OCI-LY3 (cell line): Measurements from ENCODE around the gene BCAP31.
"Not testable (repeated sequence)": the region's sequence is repeated elsewhere in the genome, so short reads cannot be mapped to it uniquely, and the experiment has no call there.

Experiments
- H2AFZ ChIP-seq: fragments of 200-600, 300-600 bp; shearing (Covaris generic); 2 replicates; pipeline ENCODE4 v1.6.0; 2014; ENCODE audit warnings: antibody characterized with exemption, low read depth, low read length
- H3K27ac ChIP-seq: fragments of 200-600, 300-600 bp; sonication (generic); 2 replicates; pipeline ENCODE4 v1.5.1; 2014; ENCODE audit warnings: mild to moderate bottlenecking, low read length, moderate library complexity, mixed read lengths
- H3K27me3 ChIP-seq: fragments of 200-600, 300-600 bp; sonication (generic); 2 replicates; pipeline ENCODE4 v1.6.1; 2014; ENCODE audit warnings: low read depth, low read length, mixed read lengths
- H3K36me3 ChIP-seq: fragments of 200-600, 300-600 bp; sonication (generic); replicated peaks from 2 replicates; pipeline ENCODE3; 2014; ENCODE audit warnings: low read depth, low read length, mixed read lengths
- H3K4me1 ChIP-seq: fragments of 300-600, 200-600 bp; sonication (generic); 2 replicates; pipeline ENCODE4 v1.6.1; 2014; ENCODE audit warnings: low read length, mixed read lengths
- H3K4me2 ChIP-seq: fragments of 200-600, 300-600 bp; sonication (generic); 2 replicates; pipeline ENCODE4 v1.6.1; 2014; ENCODE audit warnings: low read length, mixed read lengths
- H3K4me3 ChIP-seq: fragments of 300-600, 200-600 bp; sonication (generic); 2 replicates; pipeline ENCODE4 v1.5.1; 2014; ENCODE audit warnings: antibody characterized with exemption, mild to moderate bottlenecking, low read length, moderate library complexity
- H3K79me2 ChIP-seq: fragments of 300-600, 200-600 bp; shearing (Covaris generic); 2 replicates; pipeline ENCODE4 v1.6.1; 2014; ENCODE audit warnings: mild to moderate bottlenecking, low read length, mixed read lengths
- H3K9ac ChIP-seq: fragments of 300-600, 200-600 bp; shearing (Covaris generic); 2 replicates; pipeline ENCODE4 v1.6.0; 2014; ENCODE audit warnings: mild to moderate bottlenecking, low read length, moderate library complexity
- H3K9me3 ChIP-seq: fragments of 200-600, 300-600 bp; shearing (Covaris generic); 2 replicates; pipeline ENCODE4 v1.6.1; 2014; ENCODE audit warnings: low read length, mixed read lengths; ENCODE audit not compliant: insufficient read depth
- H4K20me1 ChIP-seq: fragments of 200-600, 300-600 bp; sonication (generic); 2 replicates; pipeline ENCODE4 v1.6.1; 2016; ENCODE audit warnings: low read length, mixed read lengths; ENCODE audit not compliant: insufficient read depth
- EZH2phosphoT487 ChIP-seq: fragments of 200-600 bp; shearing (Covaris generic); IDR thresholded peaks from 2 replicates; pipeline ENCODE4 v1.6.1; 2018; ENCODE audit warnings: antibody characterized with exemption, mixed run types, low read depth
- TF ChIP-seq, protein P1 (sequence below): fragments of 200-600, 300-600 bp; sonication (generic); IDR thresholded peaks from 2 replicates; pipeline ENCODE4 v1.5.1; 2014; ENCODE audit warnings: antibody characterized with exemption, low read length, low read depth

Gene BCAP31

DNA sequence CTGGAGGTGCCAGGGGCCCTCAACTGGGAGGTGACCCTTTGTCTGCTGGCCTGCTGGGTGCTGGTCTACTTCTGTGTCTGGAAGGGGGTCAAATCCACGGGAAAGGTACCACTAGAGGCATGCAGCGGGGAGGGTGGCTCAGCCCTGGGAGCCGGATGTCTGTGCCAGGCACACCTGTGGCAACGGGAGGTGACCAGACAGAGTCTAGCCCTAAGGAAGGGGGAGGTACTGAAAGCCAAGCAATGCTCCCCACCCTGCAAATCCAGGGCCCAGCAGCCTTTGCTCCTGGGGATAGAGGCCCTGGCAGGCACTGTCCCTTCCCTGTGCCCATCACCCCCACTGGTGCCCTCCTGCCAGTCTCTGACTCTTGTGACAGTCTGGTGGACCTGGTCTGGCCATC, 32.2 kb downstream of the BCAP31 start:
- Histone ChIP-seq H3K4me2 (no peak overlapping the region), H3K9ac (no peak overlapping the region), H3K4me3 (no peak overlapping the region), H3K9me3 (no peaks in the 10 kb centered on the region), H3K27me3 (no peaks in the 10 kb centered on the region), H3K36me3 (no peaks in the 10 kb centered on the region), H2AFZ (no peak overlapping the region), H3K4me1 (no peaks in the 10 kb centered on the region), H3K27ac (no peak overlapping the region), H4K20me1 (no peaks in the 10 kb centered on the region), H3K79me2 (no peaks in the 10 kb centered on the region)
- no peak for TF ChIP-seq EZH2phosphoT487
- TF ChIP-seq, protein P1, sequence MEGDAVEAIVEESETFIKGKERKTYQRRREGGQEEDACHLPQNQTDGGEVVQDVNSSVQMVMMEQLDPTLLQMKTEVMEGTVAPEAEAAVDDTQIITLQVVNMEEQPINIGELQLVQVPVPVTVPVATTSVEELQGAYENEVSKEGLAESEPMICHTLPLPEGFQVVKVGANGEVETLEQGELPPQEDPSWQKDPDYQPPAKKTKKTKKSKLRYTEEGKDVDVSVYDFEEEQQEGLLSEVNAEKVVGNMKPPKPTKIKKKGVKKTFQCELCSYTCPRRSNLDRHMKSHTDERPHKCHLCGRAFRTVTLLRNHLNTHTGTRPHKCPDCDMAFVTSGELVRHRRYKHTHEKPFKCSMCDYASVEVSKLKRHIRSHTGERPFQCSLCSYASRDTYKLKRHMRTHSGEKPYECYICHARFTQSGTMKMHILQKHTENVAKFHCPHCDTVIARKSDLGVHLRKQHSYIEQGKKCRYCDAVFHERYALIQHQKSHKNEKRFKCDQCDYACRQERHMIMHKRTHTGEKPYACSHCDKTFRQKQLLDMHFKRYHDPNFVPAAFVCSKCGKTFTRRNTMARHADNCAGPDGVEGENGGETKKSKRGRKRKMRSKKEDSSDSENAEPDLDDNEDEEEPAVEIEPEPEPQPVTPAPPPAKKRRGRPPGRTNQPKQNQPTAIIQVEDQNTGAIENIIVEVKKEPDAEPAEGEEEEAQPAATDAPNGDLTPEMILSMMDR, result no peak

DNA sequence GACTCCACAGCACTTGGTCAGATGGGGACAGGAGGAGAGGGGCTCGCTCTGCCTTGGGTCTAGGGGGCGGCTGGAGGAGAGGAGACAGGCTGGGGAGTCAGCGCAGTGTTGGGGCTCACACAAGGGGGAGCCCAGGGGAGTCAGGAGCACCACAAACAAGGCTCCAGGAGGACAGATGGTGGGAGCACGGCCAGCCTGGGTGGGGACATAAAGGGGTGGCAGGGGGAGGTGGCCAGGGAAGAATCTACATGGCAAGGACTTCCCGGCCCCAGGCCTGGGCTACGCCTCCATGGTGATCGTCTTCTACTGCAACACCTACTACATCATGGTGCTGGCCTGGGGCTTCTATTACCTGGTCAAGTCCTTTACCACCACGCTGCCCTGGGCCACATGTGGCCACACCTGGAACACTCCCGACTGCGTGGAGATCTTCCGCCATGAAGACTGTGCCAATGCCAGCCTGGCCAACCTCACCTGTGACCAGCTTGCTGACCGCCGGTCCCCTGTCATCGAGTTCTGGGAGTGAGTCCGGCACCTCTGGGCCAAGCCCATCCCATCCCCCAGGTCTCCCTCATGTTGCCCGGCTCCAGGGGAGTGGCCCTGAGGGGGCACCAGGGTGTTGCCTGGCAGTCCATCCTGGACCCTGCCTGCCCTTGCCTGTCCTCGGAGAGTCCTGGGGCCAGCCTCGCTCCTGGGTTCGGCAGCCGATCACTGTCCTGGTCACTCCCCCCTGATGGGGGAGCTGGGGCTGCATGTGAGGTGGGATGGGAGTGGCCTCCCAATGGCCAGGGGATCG, 33.0 kb downstream of the BCAP31 start:
- H3K4me2 ChIP-seq, H3K27me3 ChIP-seq, H3K4me1 ChIP-seq, H3K9ac ChIP-seq, H3K27ac ChIP-seq, H3K36me3 ChIP-seq, H3K4me3 ChIP-seq, H3K9me3 ChIP-seq, H3K79me2 ChIP-seq, H4K20me1 ChIP-seq, H2AFZ ChIP-seq: not testable (repeated sequence)

DNA sequence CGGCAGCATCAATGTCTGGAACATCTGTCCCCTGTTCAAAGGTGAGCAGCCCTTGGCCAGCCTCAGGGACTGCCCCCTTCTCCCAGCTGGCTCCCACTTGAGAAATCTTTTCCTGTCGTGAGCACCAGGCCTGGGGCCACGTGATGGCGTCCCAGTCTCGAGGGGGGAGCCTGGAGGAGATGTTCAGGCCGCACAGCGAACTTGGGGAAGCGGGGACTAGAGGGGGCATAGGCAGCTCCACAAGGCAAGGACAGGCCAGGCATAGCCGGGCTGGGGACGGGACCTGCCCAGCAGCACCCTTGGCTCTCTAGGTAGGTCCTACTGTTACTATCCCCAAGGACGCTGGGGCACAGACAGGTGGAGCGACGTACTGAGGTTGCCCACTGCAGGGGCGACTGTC, 33.7 kb downstream of the BCAP31 start:
- no peak overlapping the region for H3K9ac ChIP-seq
- H2AFZ ChIP-seq, result no peak overlapping the region
- no peak overlapping the region for H3K27ac ChIP-seq
- no peaks in the 10 kb centered on the region for H4K20me1 ChIP-seq
- H3K4me1 ChIP-seq, result no peaks in the 10 kb centered on the region
- no peak for TF ChIP-seq EZH2phosphoT487
- TF ChIP-seq, protein P1, result no peak
- H3K9me3 ChIP-seq, result no peaks in the 10 kb centered on the region
- H3K4me3 ChIP-seq, result no peak overlapping the region
- no peak overlapping the region for H3K4me2 ChIP-seq
- no peaks in the 10 kb centered on the region for H3K27me3 ChIP-seq
- H3K36me3 ChIP-seq, result no peaks in the 10 kb centered on the region
- no peaks in the 10 kb centered on the region for H3K79me2 ChIP-seq

DNA sequence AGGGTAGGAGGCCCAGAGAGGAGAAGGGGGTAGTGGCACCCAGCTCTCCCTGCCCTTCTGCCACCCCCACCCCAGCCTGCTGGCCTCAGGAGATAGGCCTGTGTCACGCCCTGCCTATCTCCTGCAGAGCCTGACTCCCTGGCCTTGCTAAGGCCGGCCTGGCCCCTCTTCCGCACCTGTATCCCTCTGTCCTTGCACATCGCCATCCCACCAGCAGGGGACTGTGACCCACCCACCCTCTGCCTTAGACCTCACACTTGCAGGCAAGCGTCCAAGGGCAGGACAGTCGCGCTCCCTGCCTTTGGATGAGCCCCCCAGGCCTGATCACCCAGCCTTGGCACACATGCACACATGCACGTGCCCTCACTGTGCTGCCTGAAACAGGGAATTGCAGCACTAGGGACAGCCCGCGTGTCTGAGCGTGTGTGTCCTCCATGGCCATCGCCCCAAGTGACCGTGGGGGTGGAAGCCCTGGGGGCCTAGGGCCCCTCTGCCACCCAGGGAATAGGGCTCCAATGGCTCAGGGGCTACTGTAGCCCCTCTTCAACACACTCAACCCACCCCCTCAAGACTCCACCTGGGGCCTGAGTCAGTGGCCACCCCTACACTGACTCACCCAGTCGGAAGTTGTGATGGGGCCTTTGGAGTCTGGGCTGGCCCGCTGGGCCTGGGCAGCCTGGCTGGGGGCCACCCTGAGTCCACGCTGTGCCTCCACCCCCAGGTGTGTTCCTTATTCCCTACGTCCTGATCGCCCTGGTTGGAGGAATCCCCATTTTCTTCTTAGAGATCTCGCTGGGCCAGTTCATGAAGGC, 34.3 kb downstream of the BCAP31 start:
- Histone ChIP-seq H3K9me3 (no peaks in the 10 kb centered on the region), H2AFZ (no peak overlapping the region), H3K9ac (no peak overlapping the region), H3K4me2 (no peak overlapping the region), H3K79me2 (no peaks in the 10 kb centered on the region), H3K27me3 (no peaks in the 10 kb centered on the region), H3K4me1 (no peaks in the 10 kb centered on the region), H4K20me1 (no peaks in the 10 kb centered on the region), H3K4me3 (no peak overlapping the region), H3K36me3 (no peaks in the 10 kb centered on the region), H3K27ac (no peak overlapping the region)
- TF ChIP-seq EZH2phosphoT487, result no peak
- TF ChIP-seq, protein P1, result no peak
